ENCODE data around the gene CDK10. TPM values are rescaled to one million over a fixed set of nuclear protein-coding genes. Genes with fewer than 3 reads are reported as not detected.

The CDK10 gene
- total RNA-seq, 6 experiments from 2014 or later, result 45.5 to 61.7 (median 48.6) TPM

- no peak for DNase-seq
- H3K36me3 Mint-ChIP-seq (ENCODE audit: low read depth), result peaks cover 34% of the 10 kb centered on the region
- H3K27me3 Mint-ChIP-seq (ENCODE audit: insufficient read depth), result peaks cover 8% of the 10 kb centered on the region
- no peak overlapping the region for H3K4me3 Mint-ChIP-seq
- no peak overlapping the region for H3K27ac Mint-ChIP-seq
- no peaks in the 10 kb centered on the region for H3K4me1 Mint-ChIP-seq (ENCODE audit: low read depth)
- TF ChIP-seq CTCF (IDR thresholded peaks at IDR 0.05), result no peak
- H3K9me3 Mint-ChIP-seq, result no peaks in the 10 kb centered on the region
Measured at GRCh38 chr16:89733792-89734191, 47.3 kb downstream of the CDK10 start.

GRCh38 chr16:89736554-89736953, 50.1 kb downstream of the CDK10 start:
- H3K36me3 Mint-ChIP-seq (ENCODE audit: low read depth), result peaks cover 22% of the 10 kb centered on the region
- DNase-seq, result no peak
- peaks cover 4% of the 10 kb centered on the region for H3K27me3 Mint-ChIP-seq (ENCODE audit: insufficient read depth)
- no peak for TF ChIP-seq CTCF (IDR thresholded peaks at IDR 0.05)
- H3K4me1 Mint-ChIP-seq (ENCODE audit: low read depth), result no peaks in the 10 kb centered on the region
- H3K9me3 Mint-ChIP-seq, result no peaks in the 10 kb centered on the region
- no peak overlapping the region for H3K4me3 Mint-ChIP-seq
- H3K27ac Mint-ChIP-seq, result no peak overlapping the region

- no peak overlapping the region for H3K27ac Mint-ChIP-seq
Measured at GRCh38 chr16:89737341-89738071, 51.0 kb downstream of the CDK10 start.

GRCh38 chr16:89738072-89738377, 51.5 kb downstream of the CDK10 start:
- DNase-seq, result no peak
- no peak overlapping the region for H3K27ac Mint-ChIP-seq
- TF ChIP-seq CTCF (IDR thresholded peaks at IDR 0.05), result no peak
- H3K4me1 Mint-ChIP-seq (ENCODE audit: low read depth), result no peaks in the 10 kb centered on the region
- H3K27me3 Mint-ChIP-seq (ENCODE audit: insufficient read depth), result peaks cover 4% of the 10 kb centered on the region
- peaks cover 17% of the 10 kb centered on the region for H3K36me3 Mint-ChIP-seq (ENCODE audit: low read depth)
- no peaks in the 10 kb centered on the region for H3K9me3 Mint-ChIP-seq
- no peak overlapping the region for H3K4me3 Mint-ChIP-seq

More at GRCh38 chr16:89737341-89738071, 51.0 kb downstream of the CDK10 start:
- Mint-ChIP-seq H3K36me3 (ENCODE audit: low read depth) (peaks cover 17% of the 10 kb centered on the region), H3K4me3 (no peak overlapping the region), H3K9me3 (no peaks in the 10 kb centered on the region), H3K4me1 (ENCODE audit: low read depth) (no peaks in the 10 kb centered on the region), H3K27me3 (ENCODE audit: insufficient read depth) (peaks cover 4% of the 10 kb centered on the region)
- DNase-seq, result no peak
- TF ChIP-seq CTCF (IDR thresholded peaks at IDR 0.05), result no peak

GRCh38 chr16:89738538-89739317, 52.2 kb downstream of the CDK10 start:
- no peaks in the 10 kb centered on the region for H3K9me3 Mint-ChIP-seq
- H3K36me3 Mint-ChIP-seq (ENCODE audit: low read depth), result peaks cover 16% of the 10 kb centered on the region
- no peak for DNase-seq
- H3K4me1 Mint-ChIP-seq (ENCODE audit: low read depth), result no peaks in the 10 kb centered on the region
- no peak for TF ChIP-seq CTCF (IDR thresholded peaks at IDR 0.05)
- H3K27ac Mint-ChIP-seq, result no peak overlapping the region
- no peak overlapping the region for H3K4me3 Mint-ChIP-seq
- peaks cover 4% of the 10 kb centered on the region for H3K27me3 Mint-ChIP-seq (ENCODE audit: insufficient read depth)
